ENCODE data around the gene STAT5A. TPM values are rescaled to one million over a fixed set of nuclear protein-coding genes. Genes with fewer than 3 reads are reported as not detected.

The STAT5A gene
- total RNA-seq, 4 donors from 2014 or later = 30.7 to 69.2 (median 33.9) TPM

DNA sequence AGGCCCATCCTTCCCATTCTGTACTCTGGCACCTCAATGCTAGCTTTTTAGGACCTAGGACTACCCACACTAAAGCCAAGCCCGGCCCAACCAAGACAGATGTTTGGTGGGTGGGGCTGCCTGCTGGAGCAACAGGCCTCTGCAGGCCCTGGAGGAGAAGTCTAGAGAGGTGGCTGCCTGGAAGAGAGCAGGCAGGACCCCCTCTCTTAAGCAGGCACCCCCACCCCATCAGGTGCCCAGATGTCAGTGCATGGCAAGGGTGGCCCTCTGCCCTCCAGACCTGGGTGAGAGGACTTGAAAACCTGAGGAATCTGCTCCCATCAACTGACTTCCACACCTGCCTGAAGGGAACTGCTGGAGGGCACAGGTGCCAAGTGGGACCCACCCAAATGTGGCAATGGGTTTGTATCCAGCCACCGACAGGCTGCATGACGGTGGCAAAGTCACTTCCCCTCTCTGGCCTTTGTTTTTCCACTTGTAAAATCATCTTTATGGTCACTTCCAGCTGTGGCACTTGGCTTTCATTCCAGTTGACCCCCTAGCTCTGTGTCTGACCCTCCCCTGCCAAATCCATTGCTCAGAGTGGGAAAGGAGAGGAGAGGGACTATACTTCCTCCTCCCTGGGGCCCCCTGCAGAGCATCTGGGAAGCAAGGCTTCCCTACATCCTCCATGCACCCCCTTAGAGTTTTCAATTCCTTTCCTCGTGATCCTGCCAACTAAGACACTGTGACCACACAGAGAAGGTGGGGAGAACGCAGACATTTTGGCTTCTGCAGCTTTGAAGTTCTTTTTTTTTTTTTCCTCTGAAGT lies 1.7 kb upstream of the STAT5A start:
- Histone ChIP-seq H3K9me3 (no peaks in the 10 kb centered on the region), H3K4me1 (peaks cover 6 to 7% of the 10 kb centered on the region in 2 donors), H3K27me3 (no peaks in the 10 kb centered on the region), H3K4me3 (peak overlapping the region in 1 of 2 donors; percentile 52), H3K36me3 (no peaks in the 10 kb centered on the region), H3K27ac (peak overlapping the region; percentile 89 to 91)
- no peak for TF ChIP-seq POLR2A (IDR thresholded peaks at IDR 0.05)
- TF ChIP-seq, protein P1, sequence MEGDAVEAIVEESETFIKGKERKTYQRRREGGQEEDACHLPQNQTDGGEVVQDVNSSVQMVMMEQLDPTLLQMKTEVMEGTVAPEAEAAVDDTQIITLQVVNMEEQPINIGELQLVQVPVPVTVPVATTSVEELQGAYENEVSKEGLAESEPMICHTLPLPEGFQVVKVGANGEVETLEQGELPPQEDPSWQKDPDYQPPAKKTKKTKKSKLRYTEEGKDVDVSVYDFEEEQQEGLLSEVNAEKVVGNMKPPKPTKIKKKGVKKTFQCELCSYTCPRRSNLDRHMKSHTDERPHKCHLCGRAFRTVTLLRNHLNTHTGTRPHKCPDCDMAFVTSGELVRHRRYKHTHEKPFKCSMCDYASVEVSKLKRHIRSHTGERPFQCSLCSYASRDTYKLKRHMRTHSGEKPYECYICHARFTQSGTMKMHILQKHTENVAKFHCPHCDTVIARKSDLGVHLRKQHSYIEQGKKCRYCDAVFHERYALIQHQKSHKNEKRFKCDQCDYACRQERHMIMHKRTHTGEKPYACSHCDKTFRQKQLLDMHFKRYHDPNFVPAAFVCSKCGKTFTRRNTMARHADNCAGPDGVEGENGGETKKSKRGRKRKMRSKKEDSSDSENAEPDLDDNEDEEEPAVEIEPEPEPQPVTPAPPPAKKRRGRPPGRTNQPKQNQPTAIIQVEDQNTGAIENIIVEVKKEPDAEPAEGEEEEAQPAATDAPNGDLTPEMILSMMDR (IDR thresholded peaks at IDR 0.05) = no peak
- DNase-seq = peak in 1 of 2 donors; percentile 41
- intact Hi-C loops (cut with DNase I; ENCODE audit: low total_unique reads) = no loop called here

DNA sequence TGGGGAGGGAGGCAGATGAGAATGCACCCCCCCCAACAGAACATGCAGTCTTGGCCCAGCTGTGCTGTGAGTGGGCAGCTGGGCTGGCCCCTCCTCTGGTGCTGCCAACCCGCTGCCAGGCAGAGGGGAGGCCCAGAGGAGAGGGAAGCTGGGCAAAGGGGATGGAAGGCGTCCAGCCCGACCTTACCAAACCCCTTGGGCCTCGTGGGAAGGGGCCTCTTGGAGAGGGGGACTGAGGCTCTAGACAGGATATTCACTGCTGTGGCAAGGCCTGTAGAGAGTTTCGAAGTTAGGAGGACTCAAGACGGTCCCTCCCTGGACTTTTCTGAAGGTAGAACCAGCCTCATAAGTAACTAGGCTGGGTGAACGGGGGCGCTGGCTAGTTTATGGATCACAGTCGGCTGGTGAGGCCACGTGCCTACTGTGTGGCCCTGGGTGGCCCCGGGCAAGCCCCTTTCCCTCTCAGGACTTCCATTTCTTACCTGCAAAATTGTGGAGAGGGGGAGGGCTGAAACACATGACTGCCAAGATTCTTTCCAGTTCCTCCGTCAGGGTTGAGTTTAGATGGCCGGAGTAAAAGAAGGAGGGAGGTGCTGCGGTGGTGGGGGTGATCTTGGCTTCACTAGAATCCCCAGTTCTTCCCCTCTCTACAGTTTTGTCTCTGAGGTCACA lies 857 bp upstream of the STAT5A start:
- intact Hi-C loops (cut with DNase I; ENCODE audit: low total_unique reads) = no loop called here
- Histone ChIP-seq H3K4me1 (peaks cover 6 to 7% of the 10 kb centered on the region in 2 donors), H3K27me3 (no peaks in the 10 kb centered on the region), H3K27ac (peak overlapping the region; percentile 89 to 91), H3K4me3 (peak overlapping the region; percentile 52 to 73), H3K9me3 (no peaks in the 10 kb centered on the region), H3K36me3 (no peaks in the 10 kb centered on the region)
- DNase-seq = peak; percentile 53 to 56
- TF ChIP-seq POLR2A (IDR thresholded peaks at IDR 0.05) = peak; percentile 32 to 33
- TF ChIP-seq, protein P1 (IDR thresholded peaks at IDR 0.05) = no peak

DNA sequence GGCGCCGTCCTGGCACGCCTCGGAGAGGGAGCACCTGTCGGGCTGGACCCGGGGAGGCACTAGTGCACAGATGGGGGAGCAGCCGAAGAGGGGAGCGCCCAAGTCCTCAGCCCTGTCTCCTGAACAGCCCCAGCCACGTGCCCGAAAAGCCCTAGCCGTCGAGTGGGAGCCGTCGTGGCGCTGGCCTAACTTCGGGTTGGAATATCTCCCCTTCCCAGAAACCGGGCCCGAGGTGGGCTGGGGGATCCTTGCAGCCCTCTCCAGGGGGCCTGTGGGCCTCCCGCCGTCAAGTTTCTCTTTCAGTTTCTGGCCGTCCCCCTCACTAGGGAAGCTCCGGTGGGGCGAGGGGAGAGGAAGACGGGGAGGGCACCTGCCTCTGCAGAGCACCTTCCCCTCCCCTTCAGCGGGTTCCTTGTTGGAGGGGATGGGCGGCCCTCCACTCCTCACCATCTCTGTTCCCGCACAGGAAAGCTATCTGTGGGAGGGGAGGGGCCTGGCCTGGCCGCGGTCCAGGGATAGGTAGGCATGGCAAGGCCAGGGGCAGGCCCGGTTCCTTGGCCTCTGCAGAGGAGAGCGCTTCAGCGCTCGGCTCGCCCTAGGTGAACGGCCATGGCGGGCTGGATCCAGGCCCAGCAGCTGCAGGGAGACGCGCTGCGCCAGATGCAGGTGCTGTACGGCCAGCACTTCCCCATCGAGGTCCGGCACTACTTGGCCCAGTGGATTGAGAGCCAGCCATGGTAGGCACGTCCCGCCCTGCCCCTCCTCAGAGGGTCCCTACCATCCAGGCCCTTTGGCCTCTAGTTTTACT lies 709 bp downstream of the STAT5A start:
- peak; percentile 41 to 55 for DNase-seq
- TF ChIP-seq POLR2A (IDR thresholded peaks at IDR 0.05) = no peak
- TF ChIP-seq, protein P1 (IDR thresholded peaks at IDR 0.05) = no peak
- no peaks in the 10 kb centered on the region for H3K36me3 ChIP-seq
- H3K27ac ChIP-seq = peak overlapping the region; percentile 89 to 91
- intact Hi-C loops (cut with DNase I; ENCODE audit: low total_unique reads) = no loop called here
- peak overlapping the region; percentile 52 to 73 for H3K4me3 ChIP-seq
- no peaks in the 10 kb centered on the region for H3K27me3 ChIP-seq
- no peaks in the 10 kb centered on the region for H3K9me3 ChIP-seq
- H3K4me1 ChIP-seq = peaks cover 6 to 7% of the 10 kb centered on the region in 2 donors

DNA sequence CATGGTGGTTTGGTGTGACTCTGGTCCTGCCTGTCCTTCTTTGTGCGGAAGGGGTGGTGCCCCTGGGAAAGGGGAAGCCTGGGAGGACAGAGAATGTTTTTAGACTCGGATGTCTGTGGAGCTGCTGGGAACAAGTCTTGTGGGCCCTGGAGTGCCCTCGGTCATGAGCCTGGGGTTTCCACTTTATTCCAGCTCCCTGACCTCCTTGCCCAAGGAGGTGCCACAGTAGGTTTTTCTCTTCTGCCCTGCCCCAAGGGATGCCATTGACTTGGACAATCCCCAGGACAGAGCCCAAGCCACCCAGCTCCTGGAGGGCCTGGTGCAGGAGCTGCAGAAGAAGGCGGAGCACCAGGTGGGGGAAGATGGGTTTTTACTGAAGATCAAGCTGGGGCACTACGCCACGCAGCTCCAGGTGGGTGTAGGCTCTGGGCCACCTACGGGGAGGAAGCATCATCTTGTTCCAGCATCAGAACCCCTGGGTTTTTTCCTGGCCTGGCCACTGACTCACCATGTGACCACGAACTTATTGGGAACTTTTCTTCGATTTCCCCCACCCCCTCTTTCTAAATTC lies 1.4 kb downstream of the STAT5A start:
- Histone ChIP-seq H3K4me3 (no peak overlapping the region), H3K27ac (peak overlapping the region; percentile 89 to 91), H3K27me3 (no peaks in the 10 kb centered on the region), H3K4me1 (peaks cover 6 to 7% of the 10 kb centered on the region in 2 donors), H3K9me3 (no peaks in the 10 kb centered on the region), H3K36me3 (no peaks in the 10 kb centered on the region)
- TF ChIP-seq POLR2A (IDR thresholded peaks at IDR 0.05) = no peak
- TF ChIP-seq, protein P1 (IDR thresholded peaks at IDR 0.05) = no peak
- peak; percentile 15 to 16 for DNase-seq
- intact Hi-C loops (cut with DNase I; ENCODE audit: low total_unique reads) = no loop called here

Data from uterus (tissue), 4 donors.